ENCODE data around the gene ANXA10. TPM values are rescaled to one million over a fixed set of nuclear protein-coding genes. Genes with fewer than 3 reads are reported as not detected.

ANXA10 gene
- total and polyA plus RNA-seq, 2 experiments from 2014 or later = not detected

GRCh38 chr4:168167714-168168284 lies 75.5 kb downstream of the ANXA10 start (continued):
- TF ChIP-seq ZNF462 (CRISPR knock-in tag; IDR thresholded peaks at IDR 0.05) = no peak
- TF ChIP-seq ZNF331 (CRISPR knock-in tag; IDR thresholded peaks at IDR 0.05; ENCODE audit: low read depth) = no peak
- TF ChIP-seq EZH2 (IDR thresholded peaks at IDR 0.05; ENCODE audit: low read depth, unreplicated experiment) = no peak
- no peak for TF ChIP-seq ETS1 (IDR thresholded peaks at IDR 0.05)
- TF ChIP-seq JUNB (IDR thresholded peaks at IDR 0.05; ENCODE audit: unreplicated experiment) = no peak

GRCh38 chr4:168174308-168174707 lies 82.0 kb downstream of the ANXA10 start:
- H3K4me3 ChIP-seq = no peak overlapping the region
- peaks cover 9% of the 10 kb centered on the region; the same call in 2 of the 3 replicates for H3K4me1 Mint-ChIP-seq
- no peak overlapping the region for H3K4me3 Mint-ChIP-seq
- H3F3A ChIP-seq (replicated peaks; ENCODE audit: low read depth) = no peaks in the 10 kb centered on the region
- no peak for DNase-seq (ENCODE audit: low spot score)
- H3K36me3 Mint-ChIP-seq (ENCODE audit: low read depth) = no peaks in the 10 kb centered on the region
- H3K27ac ChIP-seq (ENCODE audit: low read depth) = no peak overlapping the region
- no peaks in the 10 kb centered on the region for H3K9me2 ChIP-seq (ENCODE audit: insufficient read depth)
- no peak for ATAC-seq
- no peak overlapping the region for H2AFZ ChIP-seq
- no peaks in the 10 kb centered on the region for H3K27me3 ChIP-seq (ENCODE audit: insufficient read depth)
- peaks cover 5% of the 10 kb centered on the region; the same call in 1 of the 2 replicates for H3K4me1 ChIP-seq (ENCODE audit: insufficient read depth)
- H3K27ac Mint-ChIP-seq = no peak overlapping the region
- no peaks in the 10 kb centered on the region for H4K20me1 ChIP-seq (replicated peaks; ENCODE audit: insufficient read depth)
- H3K36me3 ChIP-seq (ENCODE audit: insufficient read depth) = no peaks in the 10 kb centered on the region
- peaks cover 1% of the 10 kb centered on the region for H3K27me3 Mint-ChIP-seq (ENCODE audit: insufficient read depth, low read depth, poor library complexity)
- H3K4me2 ChIP-seq = no peak overlapping the region
- H3K9me3 Mint-ChIP-seq = no peaks in the 10 kb centered on the region
- H3K79me2 ChIP-seq (replicated peaks; ENCODE audit: insufficient read depth) = no peaks in the 10 kb centered on the region
- TF ChIP-seq ZNF462 (CRISPR knock-in tag; IDR thresholded peaks at IDR 0.05) (no peak), ZNF114 (CRISPR knock-in tag; IDR thresholded peaks at IDR 0.05) (no peak), POLR2AphosphoS5 (IDR thresholded peaks at IDR 0.05; ENCODE audit: low read depth) (no peak)

Measured in GM23338 (cell line).